SKM-1 treated with dmso at 0.1 percent for 144 hours (cell line): ENCODE results near the gene CASR.
A peak's percentile ranks its signal among the peaks of the same experiment; 100 is the strongest.

Experiments used
- DNase-seq: peaks from one replicate; lab custom pipeline; 2025; ENCODE audit not compliant: unreplicated experiment; lab: John Stamatoyannopoulos, UW

CASR gene

GRCh38 chr3:122215592-122216298, 32.3 kb downstream of the CASR start:
- no peak for DNase-seq

GRCh38 chr3:122217901-122218300, 34.4 kb downstream of the CASR start:
- DNase-seq: no peak

- no peak for DNase-seq
These were observed 35.9 kb downstream of the CASR start for GRCh38 chr3:122219242-122219872.

GRCh38 chr3:122227036-122227781, 43.7 kb downstream of the CASR start:
- DNase-seq: no peak

- DNase-seq: no peak
These were observed 46.7 kb downstream of the CASR start for GRCh38 chr3:122230174-122230573.

GRCh38 chr3:122231465-122232157, 48.1 kb downstream of the CASR start:
- no peak for DNase-seq

GRCh38 chr3:122232485-122232884, 49.0 kb downstream of the CASR start:
- DNase-seq: no peak

GRCh38 chr3:122233101-122233952, 49.9 kb downstream of the CASR start:
- peak; percentile 97 for DNase-seq

GRCh38 chr3:122234117-122234516, 50.6 kb downstream of the CASR start:
- no peak for DNase-seq

GRCh38 chr3:122235147-122235546, 51.7 kb downstream of the CASR start:
- no peak for DNase-seq

- no peak for DNase-seq
These were observed 55.6 kb downstream of the CASR start for GRCh38 chr3:122239112-122239511.

GRCh38 chr3:122245513-122246174, 62.2 kb downstream of the CASR start:
- DNase-seq: peak; percentile 60

GRCh38 chr3:122246199-122246598, 62.7 kb downstream of the CASR start:
- no peak for DNase-seq

GRCh38 chr3:122247087-122247824, 63.8 kb downstream of the CASR start:
- DNase-seq: peak; percentile 86

GRCh38 chr3:122247825-122248185, 64.3 kb downstream of the CASR start:
- no peak for DNase-seq

GRCh38 chr3:122251428-122251827, 68.0 kb downstream of the CASR start:
- no peak for DNase-seq

GRCh38 chr3:122253581-122253980, 70.1 kb downstream of the CASR start:
- DNase-seq: no peak

GRCh38 chr3:122255757-122256439, 72.4 kb downstream of the CASR start:
- DNase-seq: no peak
